ENCODE measurements around the gene PCNX2.

GRCh38 chr1:233172201-233172600 is 123.3 kb downstream of the PCNX2 start:
- TF ChIP-seq CTCF (IDR thresholded peaks at IDR 0.05) (no peak), POLR2A (IDR thresholded peaks at IDR 0.05) (no peak)
